Limb (tissue), 2 donors: ENCODE results near the gene SHH.

Experiments
- DNase-seq, 2 donors: peaks; one replicate each; pipeline ENCODE4 v3.0.0-alpha.2; 2016; ENCODE audit errors: extremely low spot score in 2 of 2

Gene SHH

GRCh38 chr7:155811895-155812761 is at the start of gene SHH:
Gene SHH (minus strand): TSS chr7:155812463. CDS start chr7:155812122, 341 bp downstream.
- DNase-seq: peak in 1 of 2 donors; percentile 57

- DNase-seq: peak in 1 of 2 donors; percentile 23
Observed at GRCh38 chr7:155861480-155861868, 49.2 kb upstream of the SHH start.

- peak in 1 of 2 donors; percentile 41 for DNase-seq
Observed at GRCh38 chr7:155860840-155861479, 48.7 kb upstream of the SHH start.

- peak in 1 of 2 donors; percentile 7 for DNase-seq
Observed at GRCh38 chr7:155860461-155860839, 48.2 kb upstream of the SHH start.

GRCh38 chr7:155858521-155859061 is 46.3 kb upstream of the SHH start:
- peak in 1 of 2 donors; percentile 4 for DNase-seq

- peak in 1 of 2 donors; percentile 4 for DNase-seq
Observed at GRCh38 chr7:155857141-155857540, 44.9 kb upstream of the SHH start.

- DNase-seq: peak in 1 of 2 donors; percentile 4
Observed at GRCh38 chr7:155856656-155857055, 44.4 kb upstream of the SHH start.

GRCh38 chr7:155852426-155853301 is 40.4 kb upstream of the SHH start:
- DNase-seq: peak in 1 of 2 donors; percentile 8

GRCh38 chr7:155851892-155852291 is 39.6 kb upstream of the SHH start:
- peak in 1 of 2 donors; percentile 9 for DNase-seq

GRCh38 chr7:155850766-155851678 is 38.8 kb upstream of the SHH start:
- DNase-seq: peak in 1 of 2 donors; percentile 3

GRCh38 chr7:155850001-155850436 is 37.8 kb upstream of the SHH start:
- DNase-seq: no peak

GRCh38 chr7:155848691-155849669 is 36.7 kb upstream of the SHH start:
- DNase-seq: no peak

- no peak for DNase-seq
Observed at GRCh38 chr7:155847821-155848435, 35.7 kb upstream of the SHH start.

GRCh38 chr7:155846936-155847335 is 34.7 kb upstream of the SHH start:
- no peak for DNase-seq

GRCh38 chr7:155846156-155846555 is 33.9 kb upstream of the SHH start:
- DNase-seq: no peak

- no peak for DNase-seq
Observed at GRCh38 chr7:155845226-155845625, 33.0 kb upstream of the SHH start.

GRCh38 chr7:155844526-155844925 is 32.3 kb upstream of the SHH start:
- no peak for DNase-seq

- no peak for DNase-seq
Observed at GRCh38 chr7:155844019-155844453, 31.8 kb upstream of the SHH start.
